ENCODE measurements around the gene PHGDH. TPM values are rescaled to one million over a fixed set of nuclear protein-coding genes. Genes with fewer than 3 reads are reported as not detected.

Gene PHGDH
- total and polyA plus RNA-seq, 9 donors, result 34.1 to 488 (median 62.8) TPM

GRCh38 chr1:119742202-119742601, 30.5 kb downstream of the PHGDH start:
- Histone ChIP-seq H3K9me3 (no peaks in the 10 kb centered on the region), H3K27me3 (no peaks in the 10 kb centered on the region), H3K4me3 (no peak overlapping the region), H3K4me1 (ENCODE audit: insufficient read depth) (peaks cover 8% of the 10 kb centered on the region), H3K27ac (no peak overlapping the region), H3K36me3 (no peaks in the 10 kb centered on the region)
- TF ChIP-seq POLR2A (IDR thresholded peaks at IDR 0.05), result no peak
- no peak for TF ChIP-seq EP300 (IDR thresholded peaks at IDR 0.05)
- no peak for TF ChIP-seq CTCF (IDR thresholded peaks at IDR 0.05)
- intact Hi-C loops (cut with DNase I), result loop anchor here in 1 of 4 donors (10.0 kb wide), 1 partner anchor 63 kb away; no protein-coding TSS in a partner anchor
- WGBS, 3 donors, result 68 to 73% (median 71%) methylated on average over 7 of the region's 7 CpGs
- DNase-seq, result no peak

- DNase-seq, result no peak
- no peak overlapping the region for H3K4me3 ChIP-seq
- no peaks in the 10 kb centered on the region for H3K9me3 ChIP-seq
- no peaks in the 10 kb centered on the region for H3K27me3 ChIP-seq
- WGBS, 3 donors, result 77 to 89% (median 81%) methylated on average over 7 of the region's 7 CpGs
- TF ChIP-seq EP300 (IDR thresholded peaks at IDR 0.05) (no peak), CTCF (IDR thresholded peaks at IDR 0.05) (no peak), POLR2A (IDR thresholded peaks at IDR 0.05) (no peak)
- no peak overlapping the region for H3K27ac ChIP-seq
- H3K36me3 ChIP-seq, result no peaks in the 10 kb centered on the region
- H3K4me1 ChIP-seq (ENCODE audit: insufficient read depth), result peaks cover 8% of the 10 kb centered on the region
- intact Hi-C loops (cut with DNase I), result loop anchor here in 1 of 4 donors (10.0 kb wide), 1 partner anchor 62 kb away; no protein-coding TSS in a partner anchor
Measured at GRCh38 chr1:119742677-119743076, 30.9 kb downstream of the PHGDH start.

GRCh38 chr1:119743308-119743707, 31.6 kb downstream of the PHGDH start:
- WGBS, 3 donors, result 32 to 37% (median 34%) methylated on average over 3 of the region's 3 CpGs
- Histone ChIP-seq H3K4me3 (no peak overlapping the region), H3K36me3 (no peaks in the 10 kb centered on the region), H3K4me1 (ENCODE audit: insufficient read depth) (peaks cover 9% of the 10 kb centered on the region), H3K9me3 (no peaks in the 10 kb centered on the region), H3K27me3 (no peaks in the 10 kb centered on the region), H3K27ac (no peak overlapping the region)
- TF ChIP-seq CTCF (IDR thresholded peaks at IDR 0.05) (no peak), EP300 (IDR thresholded peaks at IDR 0.05) (no peak), POLR2A (IDR thresholded peaks at IDR 0.05) (no peak)
- DNase-seq, result peak in 1 of 5 donors; percentile 44
- intact Hi-C loops (cut with DNase I), result loop anchor here in 1 of 4 donors (10.0 kb wide), 1 partner anchor 61 kb away; no protein-coding TSS in a partner anchor

- H3K27ac ChIP-seq, result no peak overlapping the region
- no peaks in the 10 kb centered on the region for H3K27me3 ChIP-seq
- 27 to 31% (median 31%) methylated on average over 17 of the region's 17 CpGs for WGBS, 3 donors
- no peaks in the 10 kb centered on the region for H3K36me3 ChIP-seq
- peak; percentile 65 to 77 (median 72) for DNase-seq
- intact Hi-C loops (cut with DNase I), result loop anchor here in 1 of 4 donors (10.0 kb wide), 1 partner anchor 61 kb away; no protein-coding TSS in a partner anchor
- TF ChIP-seq CTCF (IDR thresholded peaks at IDR 0.05), result peak; percentile 64 to 79 (median 68)
- no peak for TF ChIP-seq POLR2A (IDR thresholded peaks at IDR 0.05)
- no peak for TF ChIP-seq EP300 (IDR thresholded peaks at IDR 0.05)
- H3K9me3 ChIP-seq, result no peaks in the 10 kb centered on the region
- H3K4me1 ChIP-seq (ENCODE audit: insufficient read depth), result peaks cover 9% of the 10 kb centered on the region
- H3K4me3 ChIP-seq, result no peak overlapping the region
Measured at GRCh38 chr1:119743776-119744597, 32.3 kb downstream of the PHGDH start.

Data from ovary (tissue), 9 donors.